Karpas-422 (cell line): Measurements from ENCODE around the gene RSU1. TPM values are rescaled to one million over a fixed set of nuclear protein-coding genes. Genes with fewer than 3 reads are reported as not detected.
A peak's percentile ranks its signal among the peaks of the same experiment; 100 is the strongest.

ENCODE experiments used
- DNase-seq: peaks from one replicate; pipeline ENCODE4 v3.0.0-alpha.2; 2015
- H2AFZ ChIP-seq: fragments of 200-600 bp; sonication (generic); 2 replicates; pipeline ENCODE4 v1.6.1; 2014; ENCODE audit warnings: antibody characterized with exemption, low read length, mixed read lengths
- H3K27ac ChIP-seq: fragments of 200-600 bp; sonication (generic); 2 replicates; pipeline ENCODE4 v1.5.1; 2014; ENCODE audit warnings: mild to moderate bottlenecking, low read length, moderate library complexity
- H3K27me3 ChIP-seq: fragments of 200-600 bp; sonication (generic); 2 replicates; pipeline ENCODE4 v1.6.1; 2014; ENCODE audit warnings: low read length, mixed read lengths
- H3K36me3 ChIP-seq: fragments of 200-600 bp; sonication (generic); 2 replicates; pipeline ENCODE4 v1.6.1; 2014; ENCODE audit warnings: low read length, mixed read lengths; ENCODE audit not compliant: insufficient read depth
- H3K4me1 ChIP-seq: fragments of 200-600 bp; sonication (generic); 2 replicates; pipeline ENCODE4 v1.6.1; 2014; ENCODE audit warnings: mild to moderate bottlenecking, low read length, mixed read lengths
- H3K4me2 ChIP-seq: fragments of 200-600 bp; sonication (generic); 2 replicates; pipeline ENCODE4 v1.6.1; 2014; ENCODE audit warnings: low read length, low read depth, mild to moderate bottlenecking; ENCODE audit not compliant: poor library complexity, severe bottlenecking
- H3K4me3 ChIP-seq: fragments of 200-600 bp; sonication (generic); 2 replicates; pipeline ENCODE4 v1.5.1; 2014; ENCODE audit warnings: mild to moderate bottlenecking, antibody characterized with exemption, low read length, mixed read lengths
- H3K79me2 ChIP-seq: fragments of 200-600 bp; sonication (generic); 2 replicates; pipeline ENCODE4 v1.6.1; 2014; ENCODE audit warnings: mild to moderate bottlenecking, low read length, mixed read lengths
- H3K9ac ChIP-seq: fragments of 200-600 bp; sonication (generic); 2 replicates; pipeline ENCODE4 v1.6.0; 2014; ENCODE audit warnings: low read length
- H3K9me2 ChIP-seq: fragments of 200-600 bp; sonication (generic), shearing (Covaris generic); replicated peaks from 2 replicates; pipeline ENCODE4 v1.6.0; 2014; ENCODE audit warnings: mild to moderate bottlenecking, low read length, moderate library complexity; ENCODE audit not compliant: insufficient read depth
- H3K9me3 ChIP-seq: fragments of 300-700, 200-600 bp; sonication (generic); 2 replicates; pipeline ENCODE4 v1.6.1; 2014; ENCODE audit warnings: low read length, mixed read lengths
- H4K20me1 ChIP-seq: fragments of 200-600 bp; sonication (generic); 2 replicates; pipeline ENCODE4 v1.6.1; 2014; ENCODE audit warnings: mild to moderate bottlenecking, antibody characterized with exemption, low read length, low read depth; ENCODE audit not compliant: insufficient read depth
- total RNA-seq: library from RNA; depleted of rRNA; stranded (reverse); fragments of >200 nt; shearing (Covaris generic); gene quantifications from 2 replicates; pipeline ENCODE4 v1.2.3, GENCODE V29; 2014; ENCODE audit warnings: low replicate concordance

RSU1 gene
- total RNA-seq, 1 experiment from 2014 or later: 83.9 TPM

- H4K20me1 ChIP-seq: no peaks in the 10 kb centered on the region
- H3K4me1 ChIP-seq: peaks cover 2% of the 10 kb centered on the region
- no peaks in the 10 kb centered on the region for H3K27me3 ChIP-seq
- no peak overlapping the region for H3K4me3 ChIP-seq
- no peaks in the 10 kb centered on the region for H3K79me2 ChIP-seq
- no peaks in the 10 kb centered on the region for H3K36me3 ChIP-seq
- no peak overlapping the region for H3K9ac ChIP-seq
- H3K9me3 ChIP-seq: no peaks in the 10 kb centered on the region
- no peak overlapping the region for H3K27ac ChIP-seq
- no peak overlapping the region for H3K4me2 ChIP-seq
- no peaks in the 10 kb centered on the region for H3K9me2 ChIP-seq
- no peak for DNase-seq
- H2AFZ ChIP-seq: no peak overlapping the region
Observed at GRCh38 chr10:16565604-16566003, 251.6 kb downstream of the RSU1 start.

GRCh38 chr10:16562891-16563290 is 254.3 kb downstream of the RSU1 start:
- Histone ChIP-seq H4K20me1 (no peaks in the 10 kb centered on the region), H3K36me3 (no peaks in the 10 kb centered on the region), H3K9ac (no peak overlapping the region), H3K4me2 (no peak overlapping the region), H2AFZ (no peak overlapping the region), H3K9me2 (no peaks in the 10 kb centered on the region), H3K27ac (no peak overlapping the region), H3K4me1 (no peaks in the 10 kb centered on the region), H3K27me3 (no peaks in the 10 kb centered on the region), H3K4me3 (no peak overlapping the region), H3K9me3 (no peaks in the 10 kb centered on the region), H3K79me2 (no peaks in the 10 kb centered on the region)
- DNase-seq: no peak

GRCh38 chr10:16559236-16559773 is 257.9 kb downstream of the RSU1 start:
- Histone ChIP-seq H3K27me3 (no peaks in the 10 kb centered on the region), H3K4me1 (no peaks in the 10 kb centered on the region), H3K4me2 (no peak overlapping the region), H3K4me3 (no peak overlapping the region), H3K27ac (no peak overlapping the region), H3K9me3 (no peaks in the 10 kb centered on the region), H4K20me1 (no peaks in the 10 kb centered on the region), H3K36me3 (no peaks in the 10 kb centered on the region), H3K9me2 (no peaks in the 10 kb centered on the region), H3K9ac (no peak overlapping the region), H2AFZ (no peak overlapping the region), H3K79me2 (no peaks in the 10 kb centered on the region)
- no peak for DNase-seq

- Histone ChIP-seq H3K4me1 (no peaks in the 10 kb centered on the region), H3K9ac (no peak overlapping the region), H2AFZ (no peak overlapping the region), H3K4me3 (no peak overlapping the region), H3K9me3 (no peaks in the 10 kb centered on the region), H3K36me3 (no peaks in the 10 kb centered on the region), H3K9me2 (no peaks in the 10 kb centered on the region), H4K20me1 (no peaks in the 10 kb centered on the region), H3K27me3 (no peaks in the 10 kb centered on the region), H3K79me2 (no peaks in the 10 kb centered on the region), H3K4me2 (no peak overlapping the region), H3K27ac (no peak overlapping the region)
- DNase-seq: no peak
Observed at GRCh38 chr10:16547973-16548372, 269.3 kb downstream of the RSU1 start.

- H3K4me1 ChIP-seq: no peaks in the 10 kb centered on the region
- no peaks in the 10 kb centered on the region for H3K27me3 ChIP-seq
- no peaks in the 10 kb centered on the region for H3K79me2 ChIP-seq
- no peak overlapping the region for H3K4me3 ChIP-seq
- no peak overlapping the region for H3K9ac ChIP-seq
- no peaks in the 10 kb centered on the region for H3K9me3 ChIP-seq
- H4K20me1 ChIP-seq: no peaks in the 10 kb centered on the region
- H3K9me2 ChIP-seq: no peaks in the 10 kb centered on the region
- H2AFZ ChIP-seq: no peak overlapping the region
- DNase-seq: peak; percentile 68
- no peak overlapping the region for H3K4me2 ChIP-seq
- H3K36me3 ChIP-seq: no peaks in the 10 kb centered on the region
- no peak overlapping the region for H3K27ac ChIP-seq
Observed at GRCh38 chr10:16545116-16545736, 272.0 kb downstream of the RSU1 start.

- H3K27ac ChIP-seq: no peak overlapping the region
- H2AFZ ChIP-seq: no peak overlapping the region
- no peak overlapping the region for H3K9ac ChIP-seq
- no peak overlapping the region for H3K4me3 ChIP-seq
- no peaks in the 10 kb centered on the region for H3K79me2 ChIP-seq
- no peaks in the 10 kb centered on the region for H3K9me3 ChIP-seq
- H3K36me3 ChIP-seq: no peaks in the 10 kb centered on the region
- no peak for DNase-seq
- no peaks in the 10 kb centered on the region for H3K27me3 ChIP-seq
- no peaks in the 10 kb centered on the region for H3K9me2 ChIP-seq
- no peaks in the 10 kb centered on the region for H4K20me1 ChIP-seq
- no peaks in the 10 kb centered on the region for H3K4me1 ChIP-seq
- no peak overlapping the region for H3K4me2 ChIP-seq
Observed at GRCh38 chr10:16544591-16544990, 272.6 kb downstream of the RSU1 start.

GRCh38 chr10:16544099-16544498 is 273.1 kb downstream of the RSU1 start:
- H3K9me2 ChIP-seq: no peaks in the 10 kb centered on the region
- H3K4me3 ChIP-seq: no peak overlapping the region
- H3K79me2 ChIP-seq: no peaks in the 10 kb centered on the region
- H3K27me3 ChIP-seq: no peaks in the 10 kb centered on the region
- H3K4me1 ChIP-seq: no peaks in the 10 kb centered on the region
- no peak for DNase-seq
- no peak overlapping the region for H2AFZ ChIP-seq
- H3K4me2 ChIP-seq: no peak overlapping the region
- H3K27ac ChIP-seq: no peak overlapping the region
- H3K9ac ChIP-seq: no peak overlapping the region
- H3K9me3 ChIP-seq: no peaks in the 10 kb centered on the region
- H3K36me3 ChIP-seq: no peaks in the 10 kb centered on the region
- H4K20me1 ChIP-seq: no peaks in the 10 kb centered on the region
